ENCODE data around the gene POLR3GL. TPM values are rescaled to one million over a fixed set of nuclear protein-coding genes. Genes with fewer than 3 reads are reported as not detected.

The POLR3GL gene
- total RNA-seq, 1 experiment from 2014 or later: 8.5 TPM

Other genes starting within 250 kb of the POLR3GL start
- gene CD160, start 245.2 kb upstream of the POLR3GL start, total RNA-seq (2021): not detected in 2 replicates
- 15.3 and 18.0 TPM in 2 replicates for gene RNF115, start 140.6 kb upstream of the POLR3GL start, total RNA-seq (2021)
- gene POLR3C, start 140.5 kb upstream of the POLR3GL start, total RNA-seq (2021): 49.6 and 50.3 TPM in 2 replicates
- gene NUDT17, start 119.1 kb upstream of the POLR3GL start, total RNA-seq (2021): 3.4 and 6.6 TPM in 2 replicates
- gene PIAS3, start 105.6 kb upstream of the POLR3GL start, total RNA-seq (2021): 41.8 and 47.0 TPM in 2 replicates
- gene ANKRD35, start 78.8 kb upstream of the POLR3GL start, total RNA-seq (2021): not detected in 2 replicates
- gene ITGA10, start 54.6 kb upstream of the POLR3GL start, total RNA-seq (2021): 1.1 and 1.2 TPM in 2 replicates
- 22.1 and 22.4 TPM in 2 replicates for gene PEX11B, start 46.0 kb upstream of the POLR3GL start, total RNA-seq (2021)
- gene RBM8A, start 37.2 kb upstream of the POLR3GL start, total RNA-seq (2021): 255 and 276 TPM in 2 replicates
- 39.6 and 40.1 TPM in 2 replicates for gene LIX1L, start 6.7 kb upstream of the POLR3GL start, total RNA-seq (2021)
- 1.6 and 2.2 TPM in 2 replicates for gene ANKRD34A, start 115 bp upstream of the POLR3GL start, total RNA-seq (2021)
- 27.3 and 36.4 TPM in 2 replicates for gene TXNIP, start 31.9 kb downstream of the POLR3GL start, total RNA-seq (2021)
- gene HJV, start 57.0 kb downstream of the POLR3GL start, total RNA-seq (2021): 0.24 and 0.31 TPM in 2 replicates
- gene NBPF10, start 180.1 kb downstream of the POLR3GL start, total RNA-seq (2021): 2.9 and 3.5 TPM in 2 replicates

Data from A673 (cell line).